ENCODE data around the gene POLK.

Gene POLK

GRCh38 chr5:75536694-75537360 lies 25.1 kb downstream of the POLK start:
- TF ChIP-seq, protein P1, sequence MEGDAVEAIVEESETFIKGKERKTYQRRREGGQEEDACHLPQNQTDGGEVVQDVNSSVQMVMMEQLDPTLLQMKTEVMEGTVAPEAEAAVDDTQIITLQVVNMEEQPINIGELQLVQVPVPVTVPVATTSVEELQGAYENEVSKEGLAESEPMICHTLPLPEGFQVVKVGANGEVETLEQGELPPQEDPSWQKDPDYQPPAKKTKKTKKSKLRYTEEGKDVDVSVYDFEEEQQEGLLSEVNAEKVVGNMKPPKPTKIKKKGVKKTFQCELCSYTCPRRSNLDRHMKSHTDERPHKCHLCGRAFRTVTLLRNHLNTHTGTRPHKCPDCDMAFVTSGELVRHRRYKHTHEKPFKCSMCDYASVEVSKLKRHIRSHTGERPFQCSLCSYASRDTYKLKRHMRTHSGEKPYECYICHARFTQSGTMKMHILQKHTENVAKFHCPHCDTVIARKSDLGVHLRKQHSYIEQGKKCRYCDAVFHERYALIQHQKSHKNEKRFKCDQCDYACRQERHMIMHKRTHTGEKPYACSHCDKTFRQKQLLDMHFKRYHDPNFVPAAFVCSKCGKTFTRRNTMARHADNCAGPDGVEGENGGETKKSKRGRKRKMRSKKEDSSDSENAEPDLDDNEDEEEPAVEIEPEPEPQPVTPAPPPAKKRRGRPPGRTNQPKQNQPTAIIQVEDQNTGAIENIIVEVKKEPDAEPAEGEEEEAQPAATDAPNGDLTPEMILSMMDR (IDR thresholded peaks at IDR 0.05; ENCODE audit: insufficient read depth, low read length, poor library complexity, severe bottlenecking), result no peak
- Histone ChIP-seq H3K27me3 (replicated peaks; ENCODE audit: control insufficient read depth, insufficient read depth, low read length) (no peaks in the 10 kb centered on the region), H3K4me3 (replicated peaks; ENCODE audit: low read depth, low read length) (no peak overlapping the region), H3K36me3 (ENCODE audit: control insufficient read depth, insufficient read depth, low read length) (no peaks in the 10 kb centered on the region; the same call in 1 of the 2 replicates)
- DNase-seq (ENCODE audit: extremely low read depth, insufficient read length), result no peak

DNA sequence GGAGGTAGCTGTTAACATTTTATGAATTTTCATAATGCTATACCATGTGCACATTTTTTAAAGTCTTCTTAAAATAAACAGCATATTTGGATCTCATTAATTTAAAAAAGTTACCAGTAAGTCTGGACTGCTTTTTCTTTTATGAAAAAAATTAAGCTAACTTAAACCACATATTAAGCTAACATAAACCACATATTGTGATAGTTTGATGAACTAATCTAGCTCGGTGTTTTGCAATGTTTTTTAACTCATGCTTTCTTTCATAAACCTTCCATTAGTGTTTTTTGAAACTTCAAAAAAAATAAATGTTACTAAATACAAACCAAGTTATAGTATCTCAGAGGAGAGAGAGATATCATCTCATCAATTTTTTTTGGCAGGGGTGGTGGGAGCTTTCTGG lies 26.5 kb downstream of the POLK start:
- Histone ChIP-seq H3K36me3 (ENCODE audit: control insufficient read depth, insufficient read depth, low read length) (no peaks in the 10 kb centered on the region; the same call in 1 of the 2 replicates), H3K27me3 (replicated peaks; ENCODE audit: control insufficient read depth, insufficient read depth, low read length) (no peaks in the 10 kb centered on the region), H3K4me3 (replicated peaks; ENCODE audit: low read depth, low read length) (no peak overlapping the region)
- TF ChIP-seq, protein P1 (IDR thresholded peaks at IDR 0.05; ENCODE audit: insufficient read depth, low read length, poor library complexity, severe bottlenecking), result no peak
- DNase-seq (ENCODE audit: extremely low read depth, insufficient read length), result no peak

GRCh38 chr5:75545131-75545530 lies 33.4 kb downstream of the POLK start:
- DNase-seq (ENCODE audit: extremely low read depth, insufficient read length), result no peak
- TF ChIP-seq, protein P1 (IDR thresholded peaks at IDR 0.05; ENCODE audit: insufficient read depth, low read length, poor library complexity, severe bottlenecking), result no peak
- Histone ChIP-seq H3K27me3 (replicated peaks; ENCODE audit: control insufficient read depth, insufficient read depth, low read length) (no peaks in the 10 kb centered on the region), H3K4me3 (replicated peaks; ENCODE audit: low read depth, low read length) (no peak overlapping the region), H3K36me3 (ENCODE audit: control insufficient read depth, insufficient read depth, low read length) (no peaks in the 10 kb centered on the region; the same call in 1 of the 2 replicates)

DNA sequence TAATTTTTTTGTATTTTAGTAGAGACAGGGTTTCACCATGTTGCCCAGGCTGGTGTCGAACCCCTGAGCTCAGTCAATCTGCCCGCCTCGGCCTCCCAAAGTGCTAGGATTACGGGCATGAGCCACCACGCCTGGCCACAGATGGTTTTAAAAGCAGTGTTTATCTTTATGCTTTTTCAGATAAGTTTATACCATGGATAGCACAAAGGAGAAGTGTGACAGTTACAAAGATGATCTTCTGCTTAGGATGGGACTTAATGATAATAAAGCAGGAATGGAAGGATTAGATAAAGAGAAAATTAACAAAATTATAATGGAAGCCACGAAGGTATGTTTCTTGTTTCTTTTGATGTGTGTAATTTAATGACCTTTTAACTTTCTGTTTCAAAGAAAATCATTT lies 35.1 kb downstream of the POLK start:
- DNase-seq (ENCODE audit: extremely low read depth, insufficient read length), result no peak
- no peak overlapping the region for H3K4me3 ChIP-seq (replicated peaks; ENCODE audit: low read depth, low read length)
- no peaks in the 10 kb centered on the region for H3K27me3 ChIP-seq (replicated peaks; ENCODE audit: control insufficient read depth, insufficient read depth, low read length)
- TF ChIP-seq, protein P1 (IDR thresholded peaks at IDR 0.05; ENCODE audit: insufficient read depth, low read length, poor library complexity, severe bottlenecking), result no peak
- no peaks in the 10 kb centered on the region; the same call in 1 of the 2 replicates for H3K36me3 ChIP-seq (ENCODE audit: control insufficient read depth, insufficient read depth, low read length)

- TF ChIP-seq, protein P1 (IDR thresholded peaks at IDR 0.05; ENCODE audit: insufficient read depth, low read length, poor library complexity, severe bottlenecking), result no peak
- no peak for DNase-seq (ENCODE audit: extremely low read depth, insufficient read length)
- Histone ChIP-seq H3K27me3 (replicated peaks; ENCODE audit: control insufficient read depth, insufficient read depth, low read length) (no peaks in the 10 kb centered on the region), H3K4me3 (replicated peaks; ENCODE audit: low read depth, low read length) (no peak overlapping the region), H3K36me3 (ENCODE audit: control insufficient read depth, insufficient read depth, low read length) (no peaks in the 10 kb centered on the region; the same call in 1 of the 2 replicates)
These were observed 36.1 kb downstream of the POLK start for GRCh38 chr5:75547812-75548211.
